Sigmoid colon (tissue), 4 donors: ENCODE measurements around the gene MPPED1.

Experiments
- EP300 ChIP-seq, 4 donors: sonication (generic); formaldehyde crosslinking; IDR thresholded peaks; one replicate each; pipeline ENCODE4 v1.6.1; 2017; ENCODE audit warnings: antibody characterized with exemption in 4 of 4
- POLR2A ChIP-seq, 2 donors: fragments of 450-650 bp; IDR thresholded peaks; one replicate each; pipeline ENCODE4 v1.6.1; 2016; ENCODE audit warnings: antibody characterized with exemption in 2 of 2, mild to moderate bottlenecking in 2 of 2, moderate library complexity in 2 of 2
- POLR2AphosphoS5 ChIP-seq, 4 donors: sonication (generic); formaldehyde crosslinking; IDR thresholded peaks; one replicate each; pipeline ENCODE4 v1.6.1; 2017; ENCODE audit warnings: antibody characterized with exemption in 4 of 4
- TF ChIP-seq, protein P1 (sequence below), 4 experiments: fragments of 450-650 bp in 3 of 4; fragments of 200-600 bp in 1 of 4; IDR thresholded peaks; one replicate each; pipeline ENCODE4 v1.5.1; 2016 to 2019; ENCODE audit warnings: antibody characterized with exemption in 4 of 4, mild to moderate bottlenecking in 3 of 4, moderate library complexity in 2 of 4

DNA sequence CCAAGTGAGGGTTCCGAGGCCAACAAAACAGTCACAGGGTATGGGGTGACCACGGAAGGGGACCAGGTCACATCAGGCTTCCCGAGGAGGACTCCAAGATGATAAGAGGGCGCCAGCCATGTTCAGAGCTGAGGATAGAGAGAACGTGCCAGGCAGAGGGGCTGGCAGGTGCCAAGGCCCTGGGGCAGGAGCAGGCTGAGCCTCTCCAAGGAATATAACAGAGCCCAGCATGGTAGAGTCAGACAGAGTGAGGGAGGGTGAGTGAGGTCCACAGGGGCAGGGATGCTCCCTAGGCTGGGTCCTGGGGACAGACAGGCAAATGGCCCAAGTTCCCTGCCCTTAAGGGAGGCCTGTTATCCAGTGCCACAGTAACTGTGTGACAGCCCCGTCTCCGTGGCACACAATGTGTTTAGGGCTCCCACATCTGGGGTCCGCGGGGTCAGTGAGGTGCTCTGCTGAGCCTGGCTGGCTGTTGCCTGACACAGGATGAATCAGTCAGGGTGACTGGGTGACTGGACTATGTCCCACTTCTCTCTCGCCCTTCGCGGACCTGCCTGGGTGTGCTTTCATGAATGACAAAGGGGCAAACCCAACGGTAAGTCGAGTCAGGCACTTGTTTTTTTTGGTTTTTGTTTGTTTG lies 105.3 kb downstream of the MPPED1 start:
- TF ChIP-seq POLR2A (IDR thresholded peaks at IDR 0.05) (no peak), POLR2AphosphoS5 (IDR thresholded peaks at IDR 0.05) (no peak), EP300 (IDR thresholded peaks at IDR 0.05) (no peak)
- TF ChIP-seq, protein P1, sequence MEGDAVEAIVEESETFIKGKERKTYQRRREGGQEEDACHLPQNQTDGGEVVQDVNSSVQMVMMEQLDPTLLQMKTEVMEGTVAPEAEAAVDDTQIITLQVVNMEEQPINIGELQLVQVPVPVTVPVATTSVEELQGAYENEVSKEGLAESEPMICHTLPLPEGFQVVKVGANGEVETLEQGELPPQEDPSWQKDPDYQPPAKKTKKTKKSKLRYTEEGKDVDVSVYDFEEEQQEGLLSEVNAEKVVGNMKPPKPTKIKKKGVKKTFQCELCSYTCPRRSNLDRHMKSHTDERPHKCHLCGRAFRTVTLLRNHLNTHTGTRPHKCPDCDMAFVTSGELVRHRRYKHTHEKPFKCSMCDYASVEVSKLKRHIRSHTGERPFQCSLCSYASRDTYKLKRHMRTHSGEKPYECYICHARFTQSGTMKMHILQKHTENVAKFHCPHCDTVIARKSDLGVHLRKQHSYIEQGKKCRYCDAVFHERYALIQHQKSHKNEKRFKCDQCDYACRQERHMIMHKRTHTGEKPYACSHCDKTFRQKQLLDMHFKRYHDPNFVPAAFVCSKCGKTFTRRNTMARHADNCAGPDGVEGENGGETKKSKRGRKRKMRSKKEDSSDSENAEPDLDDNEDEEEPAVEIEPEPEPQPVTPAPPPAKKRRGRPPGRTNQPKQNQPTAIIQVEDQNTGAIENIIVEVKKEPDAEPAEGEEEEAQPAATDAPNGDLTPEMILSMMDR (IDR thresholded peaks at IDR 0.05), result no peak
